GM12891 (cell line): ENCODE measurements around the gene FAM117B.

ENCODE experiments used
- DNase-seq: peaks from one replicate; pipeline ENCODE4 v3.0.0; 2011; ENCODE audit warnings: low spot score; ENCODE audit not compliant: insufficient read length
- FAIRE-seq: peaks from 2 replicates; lab custom pipeline; 2011; peaks lifted over from hg19 to GRCh38; lab: Jason Lieb, UNC
- PAX5 ChIP-seq: IDR thresholded peaks from 2 replicates; pipeline ENCODE4 v1.6.1; 2011; ENCODE audit warnings: low read length, moderate library complexity, mild to moderate bottlenecking; ENCODE audit not compliant: insufficient read depth, severe bottlenecking
- POLR2A ChIP-seq: IDR thresholded peaks from 2 replicates; pipeline ENCODE4 v1.6.1; 2011; ENCODE audit warnings: low read depth, low read length, control low read depth
- POLR2AphosphoS5 ChIP-seq: IDR thresholded peaks from 2 replicates; pipeline ENCODE4 v1.6.1; 2011; ENCODE audit warnings: low read depth, low read length, control low read depth
- POU2F2 ChIP-seq: IDR thresholded peaks from 2 replicates; pipeline ENCODE4 v1.6.1; 2011; ENCODE audit warnings: low read depth, mild to moderate bottlenecking, control low read depth, low read length, moderate library complexity
- SPI1 ChIP-seq: IDR thresholded peaks from 2 replicates; pipeline ENCODE4 v1.6.1; 2011; ENCODE audit warnings: low read depth, low read length, control low read depth
- TAF1 ChIP-seq: IDR thresholded peaks from 2 replicates; pipeline ENCODE4 v1.6.1; 2011; ENCODE audit warnings: low read depth, low read length, control low read depth

Gene FAM117B

DNA sequence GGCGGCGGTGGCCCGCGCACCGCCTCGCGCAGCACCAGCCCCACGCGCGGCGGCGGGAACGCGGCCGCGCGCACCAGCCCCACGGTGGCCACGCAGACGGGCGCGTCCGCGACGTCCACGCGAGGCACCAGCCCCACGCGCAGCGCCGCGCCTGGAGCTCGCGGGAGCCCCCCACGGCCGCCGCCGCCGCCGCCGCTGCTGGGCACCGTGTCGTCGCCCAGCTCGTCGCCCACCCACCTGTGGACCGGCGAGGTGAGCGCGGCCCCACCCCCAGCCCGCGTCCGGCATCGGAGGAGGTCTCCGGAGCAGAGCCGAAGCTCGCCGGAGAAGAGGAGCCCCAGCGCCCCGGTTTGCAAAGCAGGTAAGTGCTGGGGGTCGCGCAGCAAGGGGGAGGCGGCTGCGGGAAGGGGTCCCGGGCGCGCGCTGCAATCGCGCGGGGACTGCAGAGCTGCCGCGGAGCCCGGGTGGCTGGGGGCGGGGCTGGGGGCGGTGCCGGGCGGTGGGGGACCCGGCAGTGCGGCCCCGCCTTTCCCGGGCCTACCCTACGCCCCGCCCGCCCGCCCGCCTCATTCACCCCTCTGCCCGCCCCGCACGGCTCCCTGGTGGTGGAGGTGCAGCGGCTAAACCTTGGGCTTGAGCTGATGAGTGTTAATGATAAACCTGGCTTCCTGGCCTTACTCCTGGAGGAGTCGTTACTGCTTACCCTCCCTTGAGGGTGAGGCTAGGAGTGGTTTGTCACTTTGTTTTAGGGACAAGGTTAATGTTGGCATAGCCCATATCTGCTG, 851 bp downstream of the FAM117B start:
- DNase-seq: peak; percentile 73
- peak; percentile 95 for FAIRE-seq
- TF ChIP-seq PAX5 (no peak), POLR2AphosphoS5 (peak; percentile 39; the same call in 1 of the 2 replicates), POLR2A (0 out of 2 replicates have a peak, but pooled peaks have one; percentile 55)

DNA sequence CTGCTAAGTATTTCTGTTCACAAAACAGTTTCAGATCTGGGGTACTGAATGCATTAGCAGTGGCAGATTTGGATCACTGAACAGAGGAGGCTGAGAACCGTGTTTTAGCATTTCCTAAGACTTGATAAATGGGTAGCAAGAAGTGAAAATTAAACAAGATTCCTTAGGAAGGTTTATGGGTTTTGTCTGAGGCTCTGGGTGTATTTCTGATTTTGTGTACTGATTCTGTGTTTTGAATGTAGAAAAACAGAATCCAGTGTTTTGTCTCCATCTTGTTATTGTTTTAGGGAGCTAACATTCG, 1.4 kb downstream of the FAM117B start:
- no peak for DNase-seq
- no peak for FAIRE-seq
- no peak for TF ChIP-seq SPI1
- peak; percentile 5; the same call in 1 of the 2 replicates for TF ChIP-seq POLR2AphosphoS5
- TF ChIP-seq POLR2A: no peak
- 0 out of 2 replicates have a peak, but pooled peaks have one; percentile 5 for TF ChIP-seq TAF1
- no peak for TF ChIP-seq POU2F2
- no peak for TF ChIP-seq PAX5

DNA sequence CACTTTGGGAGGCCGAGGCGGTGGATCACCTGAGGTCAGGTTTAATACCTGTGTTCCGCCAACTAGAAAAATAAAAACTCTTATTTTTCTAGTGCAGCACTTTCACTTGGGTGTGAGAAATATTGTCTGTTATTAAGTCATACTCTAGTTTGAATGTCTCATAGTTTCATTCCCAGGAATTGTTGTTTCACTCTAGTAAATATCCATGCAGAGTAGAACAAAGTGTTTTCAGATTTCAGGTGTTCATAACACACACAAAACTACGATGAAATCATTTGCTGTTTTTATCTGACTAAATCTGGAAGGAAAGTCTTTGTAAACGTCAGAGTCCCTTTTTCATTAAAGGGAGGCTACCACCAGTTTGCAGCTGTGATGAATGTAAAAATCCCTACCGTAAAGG, 4.0 kb downstream of the FAM117B start:
- FAIRE-seq: no peak
- TF ChIP-seq POU2F2 (no peak), POLR2AphosphoS5 (no peak), TAF1 (no peak), SPI1 (no peak), PAX5 (no peak), POLR2A (no peak)
- DNase-seq: no peak

DNA sequence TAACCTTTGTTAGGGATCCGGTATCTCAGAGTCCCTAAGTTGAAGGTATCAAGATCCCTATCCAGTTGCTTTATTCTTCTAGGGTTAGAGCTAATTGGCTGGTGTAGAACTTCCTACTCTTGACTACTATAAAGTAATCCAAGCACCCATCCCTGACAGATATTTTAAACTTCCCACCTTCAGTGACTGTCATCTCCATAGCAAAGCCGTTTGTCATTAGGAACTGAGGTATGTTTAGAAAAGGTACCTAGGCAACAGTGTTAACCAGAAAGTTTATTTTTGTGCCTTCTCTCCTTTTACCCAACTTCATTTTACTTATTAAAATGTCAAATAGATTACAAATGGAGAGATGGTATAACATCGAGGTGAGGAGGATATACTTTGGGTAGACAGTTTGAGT, 4.5 kb downstream of the FAM117B start:
- DNase-seq (no peak), FAIRE-seq (peak; percentile 16)
- no peak for TF ChIP-seq PAX5
- TF ChIP-seq TAF1: no peak
- TF ChIP-seq POU2F2: no peak
- TF ChIP-seq POLR2AphosphoS5: no peak
- TF ChIP-seq SPI1: no peak
- TF ChIP-seq POLR2A: no peak

DNA sequence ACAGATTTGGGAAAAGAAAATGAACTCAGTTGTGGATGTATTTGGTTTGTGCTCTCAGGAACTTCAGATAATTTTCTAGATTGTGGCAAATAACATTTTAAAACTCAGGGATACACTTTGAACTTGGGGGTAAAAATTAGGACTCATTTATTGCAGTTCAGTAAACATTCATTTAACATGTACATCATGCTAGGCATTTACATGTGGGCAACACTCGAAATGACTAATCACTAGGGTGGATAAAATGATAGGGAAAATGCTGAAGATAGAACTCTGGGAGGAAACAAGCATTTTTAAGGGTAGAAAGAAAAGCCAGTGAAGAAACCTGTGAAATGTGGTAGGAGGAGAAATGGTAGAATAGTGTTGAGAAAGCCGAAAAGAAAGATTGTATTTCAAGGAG, 7.8 kb downstream of the FAM117B start:
- DNase-seq (no peak), FAIRE-seq (peak; percentile 81)
- TF ChIP-seq PAX5 (no peak), SPI1 (no peak), POU2F2 (no peak)

DNA sequence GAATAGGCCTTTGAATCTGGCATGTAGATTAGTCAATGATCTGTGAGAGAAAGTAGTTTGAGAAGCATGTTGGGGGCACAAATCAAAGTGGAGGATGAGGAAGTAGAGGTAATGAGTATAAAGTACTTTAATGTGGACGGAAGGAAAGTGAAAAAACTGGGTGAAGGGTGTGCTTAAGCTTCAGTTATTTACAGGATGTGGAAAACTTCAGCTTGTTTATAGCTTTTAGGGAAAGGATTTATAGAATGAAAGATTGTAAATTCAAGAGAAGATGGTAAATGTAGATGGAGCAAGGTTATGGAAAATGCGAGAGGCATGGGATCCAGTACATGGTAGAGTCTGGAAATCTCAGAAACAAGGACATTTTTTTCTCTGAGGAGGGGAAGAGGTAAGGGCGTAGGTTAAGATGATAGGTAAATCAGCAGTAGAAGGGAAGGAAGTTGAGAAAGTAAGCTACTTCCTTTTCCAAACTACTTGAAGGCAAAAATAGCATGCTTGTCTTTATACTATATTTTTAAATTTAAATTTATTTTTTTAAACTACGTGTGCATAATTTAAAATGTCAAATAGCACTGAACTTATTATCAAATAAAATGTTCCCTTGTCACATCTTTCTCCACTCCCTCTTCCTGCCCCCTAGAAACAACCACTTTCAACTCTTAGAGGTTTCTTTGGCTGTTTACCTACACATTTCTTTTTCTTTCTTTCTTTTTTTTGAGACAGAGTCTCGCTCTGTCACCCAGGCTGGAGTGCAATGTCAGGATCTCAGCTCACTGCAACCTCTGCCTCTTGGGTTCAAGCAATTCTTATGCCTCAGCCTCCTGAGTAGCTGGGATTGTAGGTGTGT, 8.5 kb downstream of the FAM117B start:
- TF ChIP-seq TAF1 (no peak), PAX5 (no peak), SPI1 (no peak), POLR2A (no peak), POU2F2 (no peak), POLR2AphosphoS5 (no peak)
- FAIRE-seq (peak; percentile 41), DNase-seq (no peak)

DNA sequence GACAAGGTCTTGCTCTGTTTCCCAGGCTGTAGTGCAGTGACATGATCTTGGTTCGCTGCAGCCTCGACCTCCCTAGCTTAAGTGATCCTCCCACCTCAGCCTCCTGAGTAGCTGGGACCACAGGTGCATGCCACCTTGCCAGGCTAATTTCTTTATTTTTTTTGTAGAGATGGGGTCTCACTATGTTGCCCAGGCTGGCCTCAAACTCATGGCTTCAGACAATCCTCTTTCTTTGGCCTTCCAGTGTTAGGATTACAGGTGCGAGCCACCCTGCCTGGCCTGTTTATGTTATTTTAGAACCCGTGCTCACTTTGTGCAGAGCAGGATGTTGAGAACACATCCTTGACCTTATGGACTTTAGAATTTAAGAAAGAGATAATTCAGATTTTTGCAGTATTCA, 17.4 kb downstream of the FAM117B start:
- DNase-seq (no peak), FAIRE-seq (no peak)
- TF ChIP-seq SPI1 (no peak), TAF1 (no peak), POLR2AphosphoS5 (no peak), POU2F2 (no peak), POLR2A (no peak), PAX5 (no peak)

DNA sequence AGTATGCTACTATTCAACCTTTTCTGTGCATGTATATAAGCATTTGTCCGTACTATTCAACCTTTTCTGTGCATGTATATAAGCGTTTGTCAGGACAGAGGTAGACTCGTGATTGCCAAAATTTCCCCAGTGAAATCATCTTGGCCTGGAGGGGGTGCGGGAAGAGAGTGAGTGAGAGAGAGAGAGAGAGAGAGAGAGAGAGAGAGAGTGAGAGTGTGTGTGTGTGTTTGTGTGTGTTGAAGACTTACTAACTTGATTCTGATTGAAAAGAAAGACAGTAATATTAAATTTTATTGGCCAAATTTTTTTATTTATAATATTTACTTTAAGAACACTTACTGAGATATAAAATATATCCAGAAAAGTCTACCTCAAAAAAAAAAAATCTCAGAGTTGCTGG, 19.1 kb downstream of the FAM117B start:
- DNase-seq (no peak), FAIRE-seq (no peak)
- no peak for TF ChIP-seq SPI1
- TF ChIP-seq PAX5: no peak
- no peak for TF ChIP-seq POLR2A
- TF ChIP-seq POLR2AphosphoS5: no peak
- TF ChIP-seq TAF1: no peak
- no peak for TF ChIP-seq POU2F2

DNA sequence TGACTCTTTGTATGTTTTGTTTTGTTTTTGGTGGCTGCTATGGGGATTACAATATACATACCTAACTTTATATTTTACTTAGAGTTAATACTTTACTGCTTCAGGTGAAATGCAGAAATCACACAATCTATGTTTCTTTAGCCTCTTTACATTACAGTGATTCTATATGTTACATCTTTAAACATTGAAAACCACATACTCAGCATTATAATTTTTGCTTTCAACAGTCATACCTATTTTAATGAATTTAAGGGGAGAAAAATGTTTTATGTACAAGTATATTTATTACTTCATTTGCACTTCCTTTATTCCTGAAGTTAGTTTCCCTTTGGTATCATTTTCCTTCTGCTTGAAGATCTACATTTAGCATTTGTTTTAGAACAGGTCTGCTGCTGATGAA, 23.1 kb downstream of the FAM117B start:
- TF ChIP-seq POLR2AphosphoS5 (no peak), POU2F2 (no peak), SPI1 (no peak), TAF1 (no peak)
- FAIRE-seq: no peak
- no peak for DNase-seq

DNA sequence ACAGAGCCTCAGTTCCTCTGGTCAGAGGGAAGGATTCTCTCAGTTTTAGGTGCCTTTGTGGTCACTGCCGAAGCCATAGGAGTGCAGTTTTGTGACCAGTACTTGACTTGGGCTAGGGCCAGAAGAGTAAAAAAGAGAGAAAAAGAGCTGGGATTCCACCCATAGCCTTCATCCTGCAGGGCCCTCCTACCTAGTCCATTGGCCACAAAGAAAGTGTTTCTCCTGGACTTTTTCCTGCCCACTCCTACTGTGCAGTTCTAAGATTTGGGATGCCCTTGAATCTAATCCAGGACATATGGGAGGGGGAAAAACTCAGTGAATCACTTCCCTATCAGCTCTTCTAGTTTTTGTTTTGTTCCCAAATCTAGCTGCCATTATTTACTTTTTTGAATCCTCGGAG, 26.0 kb downstream of the FAM117B start:
- TF ChIP-seq TAF1: no peak
- TF ChIP-seq POLR2AphosphoS5: no peak
- TF ChIP-seq POU2F2: no peak
- DNase-seq (no peak), FAIRE-seq (no peak)

DNA sequence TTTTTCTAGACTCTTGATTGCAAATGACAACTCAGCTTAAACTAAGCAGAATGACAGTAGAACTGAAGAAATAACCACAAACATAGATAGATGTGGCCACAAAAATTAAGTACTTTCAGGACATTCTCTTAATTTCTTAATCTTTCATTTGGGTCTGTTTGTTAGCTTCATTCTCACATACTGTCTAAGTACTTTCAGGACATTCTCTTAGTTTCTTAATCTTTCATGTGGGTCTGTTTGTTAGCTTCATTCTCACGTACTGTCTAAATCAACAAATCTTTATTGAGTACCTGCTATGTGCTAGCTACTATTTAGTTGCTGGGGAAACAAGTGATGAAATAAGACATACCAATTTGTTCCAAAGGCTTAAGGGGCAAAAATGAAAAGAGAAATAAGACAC, 35.1 kb downstream of the FAM117B start:
- TF ChIP-seq PAX5: no peak
- TF ChIP-seq POU2F2: no peak
- no peak for TF ChIP-seq POLR2AphosphoS5
- FAIRE-seq (peak; percentile 82), DNase-seq (no peak)
